HG02981 (cell line): ENCODE data around the gene KCNAB2.

ENCODE experiments used
- ATAC-seq: cut with Tn5 transposase; IDR thresholded peaks from one replicate; pipeline ENCODE4 v1.9.1; 2021; ENCODE audit warnings: mild to moderate bottlenecking, moderate library complexity; ENCODE audit not compliant: unreplicated experiment

The KCNAB2 gene

DNA sequence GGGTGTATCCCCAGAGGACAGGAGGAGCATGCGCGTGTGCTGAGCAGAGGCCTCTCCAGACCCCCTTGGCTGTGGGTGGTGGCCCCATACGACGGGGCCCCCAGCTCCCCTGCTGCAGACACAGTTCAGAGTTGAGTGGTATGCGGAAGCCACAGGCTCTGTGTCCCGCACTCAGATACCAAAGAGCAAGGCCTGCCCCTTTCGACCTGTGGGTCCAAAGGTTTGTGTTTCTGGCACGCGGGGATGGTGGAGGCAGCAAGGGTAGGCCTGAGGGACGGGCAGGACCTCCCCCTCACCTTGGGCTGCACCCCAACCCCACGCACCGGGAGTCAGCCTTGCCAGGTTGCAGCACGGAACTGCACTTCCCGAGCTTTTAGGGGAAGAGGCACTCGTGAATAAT, at the start of gene KCNAB2:
KCNAB2 (plus strand) TSS at position 328 of the 400 bp plus-strand sequence. CDS start 5,649 bp downstream, outside the sequence.
- ATAC-seq = no peak

DNA sequence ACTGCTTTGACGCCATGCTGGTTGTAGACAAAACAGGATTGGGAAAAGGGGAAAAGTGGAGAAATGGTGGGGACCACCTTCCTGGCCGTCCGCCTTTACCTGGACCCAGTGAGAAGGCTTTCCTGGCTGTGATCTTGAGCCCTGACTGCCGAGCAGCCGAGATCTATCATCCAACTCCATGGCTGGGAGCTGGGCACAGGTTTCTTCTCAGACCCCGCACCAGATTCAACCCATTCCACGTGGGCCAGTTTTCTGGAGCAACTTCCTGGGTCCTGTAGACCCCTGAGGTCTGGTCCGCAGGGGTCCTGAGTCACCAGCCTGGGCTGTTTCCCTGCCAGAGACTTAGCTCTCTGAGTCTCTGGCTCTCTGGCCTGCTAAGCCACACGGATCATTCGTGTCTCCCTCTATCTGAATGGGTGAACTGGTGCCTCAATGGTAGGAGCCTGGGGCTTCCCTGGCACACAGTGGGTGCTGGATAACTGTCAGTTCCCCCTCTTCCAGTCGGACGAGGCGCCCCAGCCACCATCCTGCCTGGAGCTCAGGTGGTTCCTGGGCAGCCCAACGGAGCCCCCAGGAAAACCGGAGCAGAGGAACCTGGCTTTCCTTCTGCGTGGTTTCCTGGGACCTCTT, 48.9 kb upstream of the KCNAB2 start:
- ATAC-seq = no peak

DNA sequence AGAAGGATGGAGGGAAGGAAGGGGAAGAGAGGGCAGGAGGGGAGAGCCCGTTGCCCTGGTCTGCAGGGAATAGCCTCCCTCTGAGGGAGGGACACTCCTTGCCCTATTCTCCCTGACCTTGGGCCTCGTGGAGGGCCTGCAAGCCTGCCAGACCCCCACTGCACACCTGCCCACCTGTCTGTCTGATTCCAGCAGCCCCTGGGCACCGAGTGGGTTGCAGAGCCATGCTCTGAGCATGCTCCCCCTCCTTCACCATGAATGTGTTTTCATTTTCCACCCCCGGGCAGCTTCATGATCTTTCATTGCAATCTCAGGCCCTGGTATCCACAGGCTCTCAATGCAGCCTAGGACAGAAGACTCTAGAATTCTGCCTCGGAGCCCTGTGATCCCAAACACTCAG, 48.4 kb upstream of the KCNAB2 start:
- ATAC-seq = no peak

DNA sequence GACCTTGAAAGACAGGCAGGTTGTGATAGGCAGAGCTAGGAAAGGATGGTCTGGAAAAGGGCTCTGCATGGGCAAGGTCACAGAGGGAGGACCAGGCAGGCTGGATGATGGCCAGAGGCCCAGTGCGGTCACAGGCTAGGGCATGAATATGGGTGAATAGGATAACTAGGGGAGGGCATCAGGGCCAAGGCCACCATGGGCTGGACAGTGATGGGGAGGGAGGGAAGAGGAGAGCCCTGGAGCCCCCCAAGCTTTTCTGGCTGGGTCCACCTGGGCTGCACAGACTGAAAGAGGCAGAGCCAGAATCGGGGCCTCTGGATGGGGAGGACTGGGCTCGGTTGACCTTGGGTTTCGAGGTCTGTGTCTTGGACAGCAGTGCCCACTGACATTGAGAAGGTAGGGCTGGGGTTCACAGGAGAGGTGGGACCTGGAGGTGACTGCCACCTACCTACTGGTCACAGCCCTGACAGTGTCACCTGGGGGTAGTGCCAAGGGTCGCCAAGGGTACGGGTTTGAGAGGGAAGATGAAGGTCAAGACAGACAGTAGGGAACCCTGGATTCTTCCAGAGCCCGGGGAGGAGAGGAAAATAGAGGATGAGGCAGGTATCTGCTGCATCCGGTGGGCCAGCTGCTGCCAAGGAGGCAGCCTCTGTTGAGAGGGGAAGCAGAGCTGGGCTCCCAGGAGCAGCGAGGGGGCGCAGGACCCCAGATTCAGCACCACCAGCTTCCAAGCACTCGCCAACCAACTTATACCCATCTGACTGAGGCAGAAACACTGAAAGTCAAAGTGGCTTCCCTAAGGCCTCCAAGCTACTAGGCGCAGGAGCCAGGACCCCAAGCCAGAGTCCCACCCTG, 47.4 kb upstream of the KCNAB2 start:
- ATAC-seq = no peak

DNA sequence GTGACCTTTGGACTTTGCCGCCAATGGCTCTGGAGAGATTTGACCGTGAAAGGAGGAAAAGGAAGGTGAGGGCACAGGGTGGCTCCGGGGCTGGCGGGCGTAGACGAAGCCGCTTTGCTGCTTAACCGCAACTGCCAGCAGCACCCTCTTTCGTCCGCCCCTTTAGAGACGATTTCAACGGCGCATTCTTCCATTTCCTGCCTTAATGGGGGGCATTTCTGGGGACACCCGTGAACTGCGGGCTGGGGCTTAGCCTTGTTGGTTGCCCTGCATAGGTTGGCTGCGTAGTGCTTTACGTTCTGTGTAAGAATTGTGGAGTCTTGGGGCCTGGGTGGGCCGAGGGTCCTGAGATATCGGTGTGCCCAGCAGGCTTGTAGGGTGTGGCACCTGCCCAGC, 46.8 kb upstream of the KCNAB2 start:
- no peak for ATAC-seq

DNA sequence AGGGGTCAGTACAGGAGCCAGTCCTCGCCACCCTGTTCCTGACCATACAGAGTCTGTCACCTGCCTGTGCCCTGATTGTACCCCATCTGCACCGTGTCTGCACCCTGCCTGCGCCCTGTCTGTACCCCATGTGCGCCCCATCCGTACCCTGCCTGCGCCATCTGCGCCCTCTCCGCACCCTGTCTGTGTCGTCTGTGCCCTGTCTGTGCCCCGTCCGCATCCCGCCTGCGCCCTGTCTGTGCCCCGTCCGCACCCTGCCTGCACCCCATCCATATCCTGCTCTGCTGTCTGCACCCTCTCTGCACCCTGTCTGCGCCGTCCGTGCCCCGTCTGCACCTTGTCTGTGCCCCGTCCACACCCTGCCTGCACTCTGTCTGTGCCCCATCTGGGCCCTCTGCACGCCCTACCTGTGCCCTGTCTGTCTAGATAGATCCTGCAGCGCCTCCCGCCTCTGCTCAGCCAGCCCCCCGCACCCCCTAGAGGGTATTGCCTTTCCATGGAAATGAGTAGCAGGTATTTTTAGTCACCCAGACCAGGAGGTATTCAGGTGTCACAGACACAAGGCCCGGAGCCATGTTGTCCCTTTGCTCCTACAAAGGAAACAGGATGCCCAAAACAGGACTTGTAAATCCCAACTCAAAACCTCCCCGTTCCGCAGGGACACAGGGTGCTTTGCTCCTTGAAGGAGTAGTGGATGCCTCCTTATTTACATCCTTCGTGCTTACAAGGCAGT, 45.8 kb upstream of the KCNAB2 start:
- no peak for ATAC-seq

DNA sequence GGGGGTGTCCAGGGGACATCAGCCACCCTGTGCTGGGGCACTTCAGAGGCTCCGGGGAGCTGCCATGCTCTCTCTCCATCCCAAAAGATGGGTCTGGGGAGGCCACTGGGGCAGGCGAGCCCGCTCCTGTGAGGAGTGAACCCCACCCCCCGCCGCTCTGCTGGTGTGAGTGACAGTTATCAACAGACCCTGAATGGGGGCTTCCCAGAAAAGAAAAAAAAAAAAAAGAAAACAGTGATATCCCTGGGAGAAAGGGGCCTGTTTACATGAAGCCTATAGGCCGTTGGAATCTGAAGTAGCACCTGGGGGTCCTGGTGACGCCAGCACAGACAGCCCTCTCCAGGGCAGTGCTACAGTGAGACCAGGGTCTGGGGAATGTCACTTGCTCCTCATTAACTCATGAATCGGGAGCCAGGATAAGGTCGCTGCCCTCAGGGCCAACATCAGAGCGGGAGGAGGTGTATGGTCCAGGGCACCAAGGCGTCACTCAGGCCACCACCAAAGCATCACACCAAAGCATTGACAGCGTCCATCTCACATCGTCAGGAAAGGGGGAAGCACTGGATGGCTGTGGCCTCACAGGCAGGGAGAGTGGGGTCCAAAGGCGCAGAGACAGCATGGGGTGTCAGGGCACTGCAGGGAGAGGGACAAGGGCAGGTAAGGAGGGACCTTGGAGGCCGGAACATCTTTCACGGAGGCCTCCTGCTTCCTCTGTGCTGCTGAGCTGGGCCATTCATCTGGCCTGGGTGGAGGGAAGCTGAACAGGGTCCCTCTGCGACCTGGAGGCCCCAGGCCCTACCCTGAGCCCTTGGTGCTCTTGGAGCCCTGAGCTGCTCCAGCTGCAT, 45.0 kb upstream of the KCNAB2 start:
- ATAC-seq = no peak

DNA sequence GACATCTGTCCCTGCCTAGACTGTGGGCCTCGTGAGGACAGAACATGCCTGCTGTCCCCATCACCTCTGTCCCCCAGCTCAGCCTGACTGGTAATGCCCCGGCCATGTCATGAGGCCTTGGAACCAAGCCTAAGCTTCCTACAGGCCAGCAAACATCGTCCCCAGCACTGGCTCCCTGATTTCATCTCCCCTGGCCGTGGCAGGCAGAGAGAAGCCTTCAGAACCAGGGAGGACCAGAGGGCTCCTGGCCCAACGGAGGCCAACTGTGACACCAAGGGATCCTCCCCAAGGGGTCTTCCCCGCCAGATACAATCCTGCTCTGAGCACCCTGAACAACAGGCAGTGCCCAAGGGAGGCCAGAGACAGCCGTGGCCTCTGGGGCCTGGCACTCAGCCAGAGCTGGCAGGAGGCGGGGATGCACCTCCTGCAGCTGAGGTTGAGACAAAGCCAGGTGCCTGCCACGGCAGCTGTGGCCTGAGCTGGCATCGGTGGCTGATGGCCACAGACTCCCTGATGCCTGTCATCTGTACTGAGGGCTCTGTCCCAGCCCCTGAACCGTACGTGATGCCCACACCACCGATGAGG, 43.6 kb upstream of the KCNAB2 start:
- ATAC-seq = no peak

DNA sequence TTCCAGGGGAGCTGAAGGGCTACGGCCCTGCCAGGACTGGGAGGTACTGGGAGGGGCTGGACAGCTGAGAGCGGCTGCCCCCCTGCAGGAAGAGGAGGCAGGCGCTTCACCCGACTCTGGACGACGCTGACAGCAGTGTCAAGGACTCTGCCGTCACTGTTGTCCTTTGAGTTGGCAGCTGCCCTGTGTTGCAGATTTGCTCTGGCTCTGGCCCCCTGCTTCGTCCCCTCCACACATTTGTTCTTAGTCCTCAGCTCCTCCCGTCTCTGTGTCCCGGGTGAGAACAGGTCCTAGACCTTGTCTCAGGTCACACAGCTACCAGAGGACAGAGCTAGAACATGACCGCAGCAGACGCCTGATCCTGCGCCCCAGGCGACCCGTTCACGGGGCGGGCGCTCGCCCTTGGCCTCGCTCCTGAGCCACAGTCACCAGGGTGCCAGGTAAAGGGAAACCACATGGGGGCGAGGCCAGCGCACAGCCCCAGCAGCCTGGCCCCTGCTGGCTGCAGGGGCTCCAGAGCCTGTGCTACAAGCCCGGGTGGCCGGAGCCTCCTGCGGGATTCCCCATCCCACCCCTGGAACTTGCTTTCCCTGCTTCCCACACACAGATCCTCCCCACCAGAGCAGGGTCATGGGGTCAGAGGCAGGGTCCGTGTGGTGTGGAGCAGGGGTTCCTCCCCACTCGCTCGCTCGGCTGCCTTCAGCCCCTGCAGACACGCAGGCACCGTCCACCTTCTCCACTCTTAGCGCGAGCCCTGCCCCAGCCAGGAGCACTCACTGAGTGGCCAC, 42.8 kb upstream of the KCNAB2 start:
- ATAC-seq = no peak

DNA sequence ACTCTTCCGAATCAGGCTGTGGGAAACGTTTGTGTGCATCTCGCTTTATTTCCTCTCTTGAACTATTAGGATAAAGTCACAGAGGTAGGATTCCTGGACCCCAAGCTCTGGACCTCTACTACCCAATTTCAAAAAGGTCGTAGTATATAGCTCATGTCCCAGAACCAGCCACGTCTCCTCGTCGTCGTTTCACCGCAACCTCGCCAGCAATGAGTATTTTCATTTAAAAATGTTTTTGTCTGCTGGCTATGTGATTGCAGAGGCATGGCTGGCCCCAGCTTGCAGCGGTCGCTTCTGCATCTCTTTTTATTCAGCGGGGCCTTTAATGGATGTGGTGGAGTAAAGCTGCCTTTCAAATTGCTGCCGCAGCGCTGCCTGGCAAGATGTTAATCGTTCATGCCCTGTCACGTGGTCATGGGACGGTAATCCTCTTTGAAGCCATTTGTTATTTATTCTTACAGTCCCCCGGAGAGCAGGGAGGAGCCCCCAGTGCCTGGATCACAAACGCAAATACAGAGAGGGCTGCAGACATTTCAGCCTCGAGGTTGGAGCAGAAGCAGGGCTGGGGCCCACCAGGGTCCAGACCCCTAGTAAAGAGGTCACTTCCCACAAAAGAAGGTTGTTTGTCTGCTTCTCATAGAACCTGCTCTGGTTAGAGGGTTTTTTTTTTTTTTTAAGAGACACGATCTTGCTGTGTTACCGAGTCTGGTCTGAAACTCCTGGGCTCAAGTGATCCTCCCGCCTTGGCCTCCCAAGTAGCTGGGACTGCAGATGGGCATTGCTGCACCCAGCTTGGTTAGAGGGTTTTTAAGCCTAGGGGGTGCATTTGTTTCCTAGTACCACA, 41.9 kb upstream of the KCNAB2 start:
- ATAC-seq = no peak

DNA sequence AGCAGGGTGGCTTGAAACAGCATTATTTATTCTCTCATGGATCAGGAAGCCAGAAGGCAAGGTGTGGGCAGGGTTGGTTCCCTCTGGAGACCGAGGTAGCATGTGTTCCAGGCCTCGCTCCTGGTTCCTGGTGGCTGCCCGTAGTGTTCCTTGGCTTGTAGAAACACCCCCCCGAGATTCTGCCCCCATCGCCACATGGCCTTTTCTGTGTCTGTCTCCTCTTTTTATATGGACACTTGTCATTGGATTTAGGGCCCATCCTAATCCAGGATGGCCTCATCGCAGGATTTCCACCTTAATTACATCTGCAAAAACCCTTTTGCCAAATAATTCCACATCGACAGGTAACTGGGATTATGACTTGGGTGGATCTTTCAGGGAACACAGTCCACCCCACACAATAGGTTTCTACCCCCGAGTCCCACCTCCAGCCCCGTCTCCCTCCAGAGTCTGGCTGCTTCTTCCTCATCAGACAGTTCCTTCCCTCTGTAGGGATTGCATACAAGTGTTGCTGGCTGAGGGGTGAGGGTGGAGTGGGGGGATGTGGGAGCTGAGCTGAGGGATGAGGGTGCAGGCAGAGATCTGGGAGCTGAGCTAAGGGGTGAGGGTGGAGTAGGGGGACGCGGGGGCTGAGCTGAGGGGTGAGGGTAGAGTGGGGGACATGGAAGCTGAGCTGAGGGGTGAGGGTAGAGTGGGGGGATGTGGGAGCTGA, 41.1 kb upstream of the KCNAB2 start:
- no peak for ATAC-seq

DNA sequence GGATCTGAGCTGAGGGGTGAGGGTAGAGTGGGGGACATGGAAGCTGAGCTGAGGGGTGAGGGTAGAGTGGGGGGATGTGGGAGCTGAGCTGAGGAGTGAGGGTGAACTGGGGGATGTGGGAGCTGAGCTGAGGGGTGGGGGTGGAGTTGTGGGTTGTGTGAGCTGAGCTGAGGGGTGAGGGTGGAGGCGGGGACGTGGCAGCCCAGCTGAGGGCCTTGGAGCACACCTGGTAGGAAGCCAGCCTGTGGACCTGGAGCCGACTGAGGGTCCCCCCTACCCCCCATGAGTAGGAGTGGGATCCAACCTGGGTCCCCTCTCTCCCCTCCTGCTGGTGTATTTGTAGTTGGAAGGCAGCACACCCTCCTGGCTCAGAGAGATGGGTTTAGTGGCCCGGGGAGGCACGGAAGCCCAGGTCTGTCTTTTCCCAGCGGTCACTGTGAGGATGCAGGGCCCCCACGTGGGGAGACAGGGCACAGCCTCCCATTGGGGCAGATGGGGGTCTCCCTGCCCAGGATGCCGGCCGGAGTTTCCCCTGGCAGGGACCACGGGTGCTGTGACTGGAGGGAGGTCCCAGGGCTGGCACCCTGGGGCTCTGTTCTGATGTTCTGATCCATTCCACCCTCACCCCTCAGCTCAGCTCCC, 40.3 kb upstream of the KCNAB2 start:
- ATAC-seq = no peak

DNA sequence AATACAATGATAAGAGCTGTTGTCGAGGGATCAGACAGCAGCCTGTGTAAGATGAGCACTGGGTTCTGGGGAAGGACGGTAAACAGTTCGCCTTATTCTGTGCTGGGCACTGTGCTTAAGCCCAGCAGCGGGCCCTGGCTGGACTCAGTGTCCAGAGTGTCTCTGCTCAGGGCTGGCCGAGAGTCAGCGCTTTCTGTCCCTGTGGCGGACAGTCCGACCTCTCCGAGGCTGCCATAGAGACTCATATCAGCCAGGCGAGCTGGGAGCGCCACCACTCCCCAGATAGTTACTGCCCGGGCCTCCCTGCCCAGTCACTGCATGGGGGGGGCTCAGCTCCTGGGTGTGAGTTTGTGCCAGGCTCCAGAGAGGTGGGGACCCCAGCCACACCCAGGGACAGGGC, 38.8 kb upstream of the KCNAB2 start:
- ATAC-seq = no peak

DNA sequence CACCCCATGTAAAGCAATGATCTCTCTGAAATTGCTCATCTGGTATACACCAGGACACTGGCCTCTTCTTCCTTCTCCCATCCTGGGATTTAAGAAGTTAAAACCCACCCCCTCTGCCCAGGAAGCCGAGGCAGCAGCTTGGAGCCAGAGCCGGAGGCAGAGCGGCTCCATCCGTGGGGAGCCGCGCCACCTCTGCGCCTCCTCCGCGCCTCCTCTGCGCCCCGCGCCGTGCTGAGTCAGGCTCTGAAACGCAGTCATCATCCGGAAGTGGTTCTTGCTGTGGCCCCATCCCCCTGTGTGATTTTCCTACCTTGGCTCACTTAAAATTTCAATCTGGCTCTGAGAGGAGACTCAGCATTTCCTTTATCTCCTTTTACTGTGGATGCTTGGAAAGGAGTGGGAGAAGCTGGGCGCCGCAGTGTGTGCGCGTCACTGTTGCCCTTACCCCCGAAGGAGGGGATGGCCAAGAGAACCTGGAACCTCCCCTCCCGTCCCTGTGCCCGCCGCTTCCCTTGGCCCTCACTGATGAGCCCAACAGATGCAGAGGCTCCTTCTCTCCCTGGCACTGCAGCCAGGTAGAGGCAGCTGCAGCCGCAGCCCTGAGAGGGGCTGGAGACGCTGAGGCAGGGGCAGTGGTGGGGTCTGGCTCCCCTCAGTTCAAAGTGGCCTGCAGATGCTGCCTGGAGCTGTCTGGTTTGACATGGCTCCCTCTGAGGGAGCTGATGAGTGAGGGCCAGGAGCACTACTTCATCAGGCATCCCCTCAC, 38.2 kb upstream of the KCNAB2 start:
- no peak for ATAC-seq

DNA sequence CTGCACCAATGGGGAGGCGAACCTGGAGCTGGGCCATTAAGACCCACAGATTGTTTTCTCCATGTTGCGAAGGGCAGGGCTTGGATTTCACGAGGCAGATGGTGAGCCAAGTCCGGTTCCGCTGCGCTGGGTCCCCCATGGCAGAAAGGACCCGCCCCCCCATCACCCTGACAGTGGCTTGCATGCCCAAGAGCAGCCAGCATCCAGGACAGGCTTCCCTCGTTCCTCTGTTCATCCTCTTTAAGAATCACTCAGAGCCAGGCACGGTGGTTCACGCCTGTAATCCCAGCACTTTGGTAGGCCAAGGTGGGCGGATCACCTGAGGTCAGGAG, 37.6 kb upstream of the KCNAB2 start:
- ATAC-seq = no peak

DNA sequence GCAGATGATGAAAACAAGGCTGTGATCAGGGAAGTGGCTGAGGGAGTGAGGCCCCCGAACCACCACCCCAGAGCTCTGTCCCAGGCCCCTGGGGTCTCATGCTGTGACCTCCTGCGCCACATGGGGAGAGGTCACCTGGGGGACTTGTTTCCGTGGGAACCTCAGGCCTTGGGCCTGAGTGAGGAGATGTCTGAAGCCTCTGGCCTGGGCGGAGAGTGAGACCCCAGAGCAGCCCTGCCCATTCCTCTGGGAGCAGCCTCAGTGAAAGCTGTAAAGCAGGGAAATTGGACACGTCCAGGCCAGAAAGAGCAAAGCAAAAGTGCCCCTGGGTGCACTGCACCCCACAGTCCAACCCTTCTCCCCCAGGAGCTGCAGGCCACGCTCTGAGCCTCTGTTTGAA, 37.0 kb upstream of the KCNAB2 start:
- no peak for ATAC-seq
